ENCODE results near the gene CLC.

CLC gene

GRCh38 chr19:39746836-39747529 is 9.2 kb upstream of the CLC start:
- Histone ChIP-seq H3K4me3 (ENCODE audit: low read length) (no peak overlapping the region), H4K20me1 (ENCODE audit: control insufficient read depth, insufficient read depth, low read depth, low read length) (no peaks in the 10 kb centered on the region)

GRCh38 chr19:39745643-39746042 is 7.8 kb upstream of the CLC start:
- no peaks in the 10 kb centered on the region for H3K79me2 ChIP-seq (ENCODE audit: control insufficient read depth, low read length)

More at GRCh38 chr19:39746836-39747529, 9.2 kb upstream of the CLC start:
- H3K4me1 ChIP-seq (ENCODE audit: control insufficient read depth, low read length) = no peaks in the 10 kb centered on the region
- no peak overlapping the region for H3K27ac ChIP-seq (ENCODE audit: low read depth, low read length)
- H3K9me2 ChIP-seq (replicated peaks; ENCODE audit: control insufficient read depth, low read length) = no peaks in the 10 kb centered on the region
- no peak for TF ChIP-seq CTCF (IDR thresholded peaks at IDR 0.05; ENCODE audit: low read depth, low read length, poor library complexity, severe bottlenecking)
- no peak for TF ChIP-seq EZH2phosphoT487 (IDR thresholded peaks at IDR 0.05; ENCODE audit: borderline replicate concordance, low read length)
- no peaks in the 10 kb centered on the region for H3F3A ChIP-seq (ENCODE audit: control insufficient read depth, insufficient read depth)
- H3K79me2 ChIP-seq (ENCODE audit: control insufficient read depth, low read length) = no peaks in the 10 kb centered on the region
- H3K36me3 ChIP-seq (ENCODE audit: control insufficient read depth, low read length) = no peaks in the 10 kb centered on the region
- H3K9me3 ChIP-seq (ENCODE audit: control insufficient read depth, insufficient read depth, low read length) = no peaks in the 10 kb centered on the region
- peaks cover 10% of the 10 kb centered on the region for H3K27me3 ChIP-seq (ENCODE audit: control insufficient read depth, low read length)
- no peak overlapping the region for H3K4me2 ChIP-seq (ENCODE audit: low read length)

GRCh38 chr19:39740395-39740794 is 2.6 kb upstream of the CLC start:
- Histone ChIP-seq H3K4me2 (ENCODE audit: low read length) (no peak overlapping the region), H3K27ac (ENCODE audit: low read depth, low read length) (no peak overlapping the region), H4K20me1 (ENCODE audit: control insufficient read depth, insufficient read depth, low read depth, low read length) (no peaks in the 10 kb centered on the region), H3F3A (ENCODE audit: control insufficient read depth, insufficient read depth) (no peaks in the 10 kb centered on the region), H3K4me3 (ENCODE audit: low read length) (no peak overlapping the region), H3K4me1 (ENCODE audit: control insufficient read depth, low read length) (no peaks in the 10 kb centered on the region), H3K79me2 (ENCODE audit: control insufficient read depth, low read length) (no peaks in the 10 kb centered on the region), H3K9me3 (ENCODE audit: control insufficient read depth, insufficient read depth, low read length) (no peaks in the 10 kb centered on the region), H3K36me3 (ENCODE audit: control insufficient read depth, low read length) (no peaks in the 10 kb centered on the region), H3K9me2 (replicated peaks; ENCODE audit: control insufficient read depth, low read length) (no peaks in the 10 kb centered on the region), H3K27me3 (ENCODE audit: control insufficient read depth, low read length) (peaks cover 15% of the 10 kb centered on the region)
- TF ChIP-seq EZH2phosphoT487 (IDR thresholded peaks at IDR 0.05; ENCODE audit: borderline replicate concordance, low read length) (no peak), CTCF (IDR thresholded peaks at IDR 0.05; ENCODE audit: low read depth, low read length, poor library complexity, severe bottlenecking) (no peak)

More at GRCh38 chr19:39745643-39746042, 7.8 kb upstream of the CLC start:
- H3K4me3 ChIP-seq (ENCODE audit: low read length) = no peak overlapping the region
- no peaks in the 10 kb centered on the region for H3K36me3 ChIP-seq (ENCODE audit: control insufficient read depth, low read length)
- H3K9me3 ChIP-seq (ENCODE audit: control insufficient read depth, insufficient read depth, low read length) = no peaks in the 10 kb centered on the region
- no peaks in the 10 kb centered on the region for H4K20me1 ChIP-seq (ENCODE audit: control insufficient read depth, insufficient read depth, low read depth, low read length)
- no peak overlapping the region for H3K27ac ChIP-seq (ENCODE audit: low read depth, low read length)
- H3K4me2 ChIP-seq (ENCODE audit: low read length) = no peak overlapping the region
- no peaks in the 10 kb centered on the region for H3F3A ChIP-seq (ENCODE audit: control insufficient read depth, insufficient read depth)
- TF ChIP-seq CTCF (IDR thresholded peaks at IDR 0.05; ENCODE audit: low read depth, low read length, poor library complexity, severe bottlenecking) (no peak), EZH2phosphoT487 (IDR thresholded peaks at IDR 0.05; ENCODE audit: borderline replicate concordance, low read length) (no peak)
- H3K9me2 ChIP-seq (replicated peaks; ENCODE audit: control insufficient read depth, low read length) = no peaks in the 10 kb centered on the region
- no peaks in the 10 kb centered on the region for H3K4me1 ChIP-seq (ENCODE audit: control insufficient read depth, low read length)
- H3K27me3 ChIP-seq (ENCODE audit: control insufficient read depth, low read length) = peaks cover 5% of the 10 kb centered on the region
